GM23338 (cell line): ENCODE results near the gene DNAH17. TPM values are rescaled to one million over a fixed set of nuclear protein-coding genes. Genes with fewer than 3 reads are reported as not detected.

ENCODE experiments used
- ATAC-seq: fragments of 200-7000 bp; cut with Tn5 transposase; 3 replicates; pipeline ENCODE4 v1.9.1; 2020
- DNase-seq: peaks from one replicate; pipeline ENCODE4 v3.0.0-alpha.2; 2015; ENCODE audit warnings: low spot score
- H2AFZ ChIP-seq: fragments of 200-600 bp; sonication (generic); 2 replicates; pipeline ENCODE4 v1.8.0; 2016; ENCODE audit warnings: antibody characterized with exemption, mild to moderate bottlenecking, moderate library complexity
- H3F3A ChIP-seq: fragments of 200-600 bp; sonication (generic); replicated peaks from 2 replicates; pipeline ENCODE4 v1.8.0; 2017; ENCODE audit warnings: antibody characterized with exemption, mixed run types, low read depth
- H3K27ac ChIP-seq: fragments of 200-600 bp; sonication (generic); 2 replicates; pipeline ENCODE4 v1.6.1; 2016; ENCODE audit warnings: low read depth
- H3K27me3 ChIP-seq: fragments of 200-600 bp; sonication (generic); 2 replicates; pipeline ENCODE4 v1.8.0; 2016; ENCODE audit warnings: mild to moderate bottlenecking, mixed run types, moderate library complexity; ENCODE audit not compliant: insufficient read depth
- H3K36me3 ChIP-seq: fragments of 200-600 bp; sonication (generic); 2 replicates; pipeline ENCODE4 v1.8.0; 2016; ENCODE audit warnings: mild to moderate bottlenecking; ENCODE audit not compliant: insufficient read depth
- H3K4me1 ChIP-seq: fragments of 200-600 bp; sonication (generic); 2 replicates; pipeline ENCODE4 v1.8.0; 2016; ENCODE audit warnings: mild to moderate bottlenecking, moderate library complexity; ENCODE audit not compliant: insufficient read depth
- H3K4me2 ChIP-seq: fragments of 200-600 bp; sonication (generic); 2 replicates; pipeline ENCODE4 v1.7.1; 2017; ENCODE audit warnings: mixed run types
- H3K4me3 ChIP-seq: fragments of 200-600 bp; sonication (generic); 2 replicates; pipeline ENCODE4 v1.6.1; 2016; ENCODE audit warnings: mixed run types
- H3K79me2 ChIP-seq: fragments of 200-600 bp; sonication (generic); replicated peaks from 2 replicates; pipeline ENCODE4 v1.8.0; 2017; ENCODE audit warnings: mild to moderate bottlenecking; ENCODE audit not compliant: insufficient read depth
- H3K9me2 ChIP-seq: fragments of 200-600 bp; sonication (generic); 2 replicates; pipeline ENCODE4 v1.8.0; 2017; ENCODE audit not compliant: insufficient read depth
- H4K20me1 ChIP-seq: fragments of 200-600 bp; sonication (generic); replicated peaks from 2 replicates; pipeline ENCODE4 v1.8.0; 2017; ENCODE audit warnings: mild to moderate bottlenecking; ENCODE audit not compliant: insufficient read depth
- H3K27ac Mint-ChIP-seq: 2 replicates; pipeline ENCODE4 v1.8.0; 2020; ENCODE audit warnings: inconsistent platforms, mild to moderate bottlenecking, moderate library complexity, mixed read lengths
- H3K27me3 Mint-ChIP-seq: 3 replicates; pipeline ENCODE4 v1.8.0; 2022; ENCODE audit warnings: low read depth, mild to moderate bottlenecking, moderate library complexity, mixed read lengths, inconsistent platforms; ENCODE audit not compliant: insufficient read depth, poor library complexity
- H3K36me3 Mint-ChIP-seq: 3 replicates; pipeline ENCODE4 v1.8.0; 2021; ENCODE audit warnings: low read depth, mild to moderate bottlenecking, inconsistent platforms, moderate library complexity, mixed read lengths
- H3K4me1 Mint-ChIP-seq: 3 replicates; pipeline ENCODE4 v1.8.0; 2020; ENCODE audit warnings: mild to moderate bottlenecking, inconsistent platforms, mixed read lengths
- H3K4me3 Mint-ChIP-seq: 3 replicates; pipeline ENCODE4 v1.8.0; 2021; ENCODE audit warnings: moderate library complexity, mild to moderate bottlenecking, inconsistent platforms, mixed read lengths
- H3K9me3 Mint-ChIP-seq: 3 replicates; pipeline ENCODE4 v1.8.0; 2020; ENCODE audit warnings: moderate library complexity, mild to moderate bottlenecking, inconsistent platforms, mixed read lengths
- CREB1 ChIP-seq: fragments of 250-450 bp; sonication (Bioruptor Pico); IDR thresholded peaks from 2 replicates; pipeline ENCODE4 v1.5.0; 2020; ENCODE audit warnings: low read depth, mild to moderate bottlenecking, moderate library complexity
- CTCF ChIP-seq, 2 experiments: fragments of 200-600 bp in 1 of 2; sonication (generic) in 1 of 2; conservative IDR thresholded peaks; 2 replicates each; pipeline versions ENCODE4 v1.5.1 to v1.6.1; 2016 to 2017; ENCODE audit warnings: antibody characterized with exemption in 2 of 2, low read depth in 2 of 2, mild to moderate bottlenecking in 2 of 2, moderate library complexity in 1 of 2
- EZH2 ChIP-seq: fragments of 200-600 bp; sonication (generic); IDR thresholded peaks from one replicate; pipeline ENCODE4 v1.8.0; 2017; ENCODE audit warnings: antibody characterized with exemption, mild to moderate bottlenecking, low read depth; ENCODE audit not compliant: unreplicated experiment
- EZH2phosphoT487 ChIP-seq: fragments of 200-600 bp; sonication (generic); IDR thresholded peaks from one replicate; pipeline ENCODE4 v1.8.1; 2018; ENCODE audit warnings: antibody characterized with exemption; ENCODE audit not compliant: unreplicated experiment
- JUNB ChIP-seq: IDR thresholded peaks from one replicate; pipeline ENCODE4 v1.6.1; 2016; ENCODE audit warnings: antibody characterized with exemption; ENCODE audit not compliant: unreplicated experiment
- POLR2AphosphoS5 ChIP-seq: IDR thresholded peaks from 2 replicates; pipeline ENCODE4 v1.6.1; 2016; ENCODE audit warnings: antibody characterized with exemption, low read depth
- REST ChIP-seq: IDR thresholded peaks from one replicate; pipeline ENCODE4 v1.6.1; 2018; ENCODE audit warnings: antibody characterized with exemption; ENCODE audit not compliant: unreplicated experiment
- STAT1 ChIP-seq: IDR thresholded peaks from one replicate; pipeline ENCODE4 v1.6.1; 2016; ENCODE audit warnings: antibody characterized with exemption; ENCODE audit not compliant: unreplicated experiment
- polyA plus RNA-seq: library from polyadenylated mRNA; unstranded; fragments of >200 nt; fragmentation: Nextera tagmentation; extraction: Ambion mirVana; gene quantifications from 2 replicates; pipeline ENCODE4 v1.2.1, GENCODE V29; 2016
- total RNA-seq: library from RNA; depleted of rRNA; stranded (reverse); fragments of >200 nt; shearing (Covaris generic); gene quantifications from 2 replicates; pipeline ENCODE4 v1.2.3, GENCODE V29; 2014

Gene DNAH17
- total and polyA plus RNA-seq, 2 experiments from 2014 or later, result 0.59 to 2.0 TPM

GRCh38 chr17:78485290-78486168, 91.7 kb downstream of the DNAH17 start:
- no peaks in the 10 kb centered on the region for H3K27me3 ChIP-seq
- no peaks in the 10 kb centered on the region; the same call in none of the 2 replicates for H4K20me1 ChIP-seq
- peak overlapping the region; percentile 99 for H2AFZ ChIP-seq
- peak overlapping the region; percentile 86 for H3K4me3 Mint-ChIP-seq
- peak overlapping the region; percentile 95 for H3K4me2 ChIP-seq
- H3K4me3 ChIP-seq, result peak overlapping the region; percentile 83
- H3K4me1 ChIP-seq, result peaks cover 4% of the 10 kb centered on the region; the same call in 1 of the 2 replicates
- H3K9me2 ChIP-seq, result no peaks in the 10 kb centered on the region
- ATAC-seq (peak; percentile 46), DNase-seq (no peak)
- H3K27me3 Mint-ChIP-seq, result peaks cover 18% of the 10 kb centered on the region
- no peak for TF ChIP-seq STAT1
- no peak for TF ChIP-seq CTCF (conservative IDR thresholded peaks at IDR 0.05; ENCODE audit: low read depth in 2 of 2)
- TF ChIP-seq CREB1 (CRISPR knock-in tag), result no peak
- no peak for TF ChIP-seq EZH2phosphoT487
- no peak for TF ChIP-seq JUNB
- no peak overlapping the region for H3K27ac Mint-ChIP-seq
- H3K27ac ChIP-seq, result no peak overlapping the region
- H3F3A ChIP-seq, result 0 out of 2 replicates have a peak, but pooled peaks cover 3% of the 10 kb centered on the region
- no peaks in the 10 kb centered on the region for H3K36me3 ChIP-seq
- no peaks in the 10 kb centered on the region; the same call in 2 of the 3 replicates for H3K9me3 Mint-ChIP-seq
- H3K79me2 ChIP-seq, result no peaks in the 10 kb centered on the region
- no peaks in the 10 kb centered on the region; the same call in 2 of the 3 replicates for H3K36me3 Mint-ChIP-seq
- H3K4me1 Mint-ChIP-seq, result peaks cover 10% of the 10 kb centered on the region

GRCh38 chr17:78484271-78485246, 92.6 kb downstream of the DNAH17 start:
- DNase-seq (peak; percentile 81), ATAC-seq (peak; percentile 92)
- Histone ChIP-seq H3K27me3 (no peaks in the 10 kb centered on the region), H3K27ac (no peak overlapping the region), H3K4me2 (peak overlapping the region; percentile 95), H3K9me2 (no peaks in the 10 kb centered on the region), H3K36me3 (no peaks in the 10 kb centered on the region), H3K4me3 (peak overlapping the region; percentile 83), H3K4me1 (peaks cover 4% of the 10 kb centered on the region; the same call in 1 of the 2 replicates), H2AFZ (peak overlapping the region; percentile 99), H3K79me2 (no peaks in the 10 kb centered on the region), H4K20me1 (no peaks in the 10 kb centered on the region; the same call in 1 of the 2 replicates), H3F3A (0 out of 2 replicates have a peak, but pooled peaks cover 3% of the 10 kb centered on the region)
- H3K4me3 Mint-ChIP-seq, result peak overlapping the region; percentile 86
- no peaks in the 10 kb centered on the region; the same call in 2 of the 3 replicates for H3K36me3 Mint-ChIP-seq
- no peak overlapping the region for H3K27ac Mint-ChIP-seq
- peak; percentile 31 for TF ChIP-seq EZH2
- TF ChIP-seq CREB1 (CRISPR knock-in tag), result no peak
- TF ChIP-seq REST, result no peak
- TF ChIP-seq POLR2AphosphoS5, result peak; percentile 84
- peaks cover 14% of the 10 kb centered on the region for H3K27me3 Mint-ChIP-seq
- no peaks in the 10 kb centered on the region for H3K9me3 Mint-ChIP-seq
- H3K4me1 Mint-ChIP-seq, result peaks cover 10% of the 10 kb centered on the region
